Measurements from ENCODE around the gene DNAJC13.

DNA sequence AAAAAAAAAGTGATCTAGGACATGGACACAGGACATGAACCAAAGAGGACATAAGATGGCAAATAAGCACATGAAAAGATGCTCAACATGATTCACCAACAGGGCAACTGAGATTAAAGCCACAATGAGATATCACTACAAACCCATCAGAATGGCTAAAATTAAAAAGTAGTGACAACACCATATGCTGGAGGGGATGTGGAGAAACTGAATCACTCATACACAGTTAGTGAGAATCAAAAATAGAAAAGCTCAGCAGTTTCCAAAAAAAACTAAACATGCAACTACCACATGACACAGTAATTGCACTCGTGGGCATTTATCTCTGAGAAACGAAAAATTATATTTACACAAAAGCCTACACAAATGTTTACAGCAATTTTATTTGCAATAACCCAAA lies 151.9 kb downstream of the DNAJC13 start:
- TF ChIP-seq, protein P1, sequence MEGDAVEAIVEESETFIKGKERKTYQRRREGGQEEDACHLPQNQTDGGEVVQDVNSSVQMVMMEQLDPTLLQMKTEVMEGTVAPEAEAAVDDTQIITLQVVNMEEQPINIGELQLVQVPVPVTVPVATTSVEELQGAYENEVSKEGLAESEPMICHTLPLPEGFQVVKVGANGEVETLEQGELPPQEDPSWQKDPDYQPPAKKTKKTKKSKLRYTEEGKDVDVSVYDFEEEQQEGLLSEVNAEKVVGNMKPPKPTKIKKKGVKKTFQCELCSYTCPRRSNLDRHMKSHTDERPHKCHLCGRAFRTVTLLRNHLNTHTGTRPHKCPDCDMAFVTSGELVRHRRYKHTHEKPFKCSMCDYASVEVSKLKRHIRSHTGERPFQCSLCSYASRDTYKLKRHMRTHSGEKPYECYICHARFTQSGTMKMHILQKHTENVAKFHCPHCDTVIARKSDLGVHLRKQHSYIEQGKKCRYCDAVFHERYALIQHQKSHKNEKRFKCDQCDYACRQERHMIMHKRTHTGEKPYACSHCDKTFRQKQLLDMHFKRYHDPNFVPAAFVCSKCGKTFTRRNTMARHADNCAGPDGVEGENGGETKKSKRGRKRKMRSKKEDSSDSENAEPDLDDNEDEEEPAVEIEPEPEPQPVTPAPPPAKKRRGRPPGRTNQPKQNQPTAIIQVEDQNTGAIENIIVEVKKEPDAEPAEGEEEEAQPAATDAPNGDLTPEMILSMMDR (IDR thresholded peaks at IDR 0.05; ENCODE audit: insufficient read depth, low read length) = no peak
- TF ChIP-seq, protein P2, sequence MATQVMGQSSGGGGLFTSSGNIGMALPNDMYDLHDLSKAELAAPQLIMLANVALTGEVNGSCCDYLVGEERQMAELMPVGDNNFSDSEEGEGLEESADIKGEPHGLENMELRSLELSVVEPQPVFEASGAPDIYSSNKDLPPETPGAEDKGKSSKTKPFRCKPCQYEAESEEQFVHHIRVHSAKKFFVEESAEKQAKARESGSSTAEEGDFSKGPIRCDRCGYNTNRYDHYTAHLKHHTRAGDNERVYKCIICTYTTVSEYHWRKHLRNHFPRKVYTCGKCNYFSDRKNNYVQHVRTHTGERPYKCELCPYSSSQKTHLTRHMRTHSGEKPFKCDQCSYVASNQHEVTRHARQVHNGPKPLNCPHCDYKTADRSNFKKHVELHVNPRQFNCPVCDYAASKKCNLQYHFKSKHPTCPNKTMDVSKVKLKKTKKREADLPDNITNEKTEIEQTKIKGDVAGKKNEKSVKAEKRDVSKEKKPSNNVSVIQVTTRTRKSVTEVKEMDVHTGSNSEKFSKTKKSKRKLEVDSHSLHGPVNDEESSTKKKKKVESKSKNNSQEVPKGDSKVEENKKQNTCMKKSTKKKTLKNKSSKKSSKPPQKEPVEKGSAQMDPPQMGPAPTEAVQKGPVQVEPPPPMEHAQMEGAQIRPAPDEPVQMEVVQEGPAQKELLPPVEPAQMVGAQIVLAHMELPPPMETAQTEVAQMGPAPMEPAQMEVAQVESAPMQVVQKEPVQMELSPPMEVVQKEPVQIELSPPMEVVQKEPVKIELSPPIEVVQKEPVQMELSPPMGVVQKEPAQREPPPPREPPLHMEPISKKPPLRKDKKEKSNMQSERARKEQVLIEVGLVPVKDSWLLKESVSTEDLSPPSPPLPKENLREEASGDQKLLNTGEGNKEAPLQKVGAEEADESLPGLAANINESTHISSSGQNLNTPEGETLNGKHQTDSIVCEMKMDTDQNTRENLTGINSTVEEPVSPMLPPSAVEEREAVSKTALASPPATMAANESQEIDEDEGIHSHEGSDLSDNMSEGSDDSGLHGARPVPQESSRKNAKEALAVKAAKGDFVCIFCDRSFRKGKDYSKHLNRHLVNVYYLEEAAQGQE (IDR thresholded peaks at IDR 0.05; ENCODE audit: insufficient replicate concordance, low read depth) = no peak
- TF ChIP-seq GABPA (IDR thresholded peaks at IDR 0.05; ENCODE audit: low read depth) (no peak), POLR2AphosphoS5 (IDR thresholded peaks at IDR 0.05; ENCODE audit: low read depth) (no peak), SPI1 (IDR thresholded peaks at IDR 0.05; ENCODE audit: borderline replicate concordance, low read depth) (no peak)

All from HL-60 (cell line).